Measurements from ENCODE around the gene KRT71. TPM values are rescaled to one million over a fixed set of nuclear protein-coding genes. Genes with fewer than 3 reads are reported as not detected.

Gene KRT71
- total RNA-seq, 2 donors from 2014 or later = not detected

GRCh38 chr12:52513736-52514135, 39.2 kb downstream of the KRT71 start:
- Histone ChIP-seq H3K27me3 (ENCODE audit: control insufficient read depth, insufficient read depth, low read length, poor library complexity, severe bottlenecking) (no peaks in the 10 kb centered on the region), H3K36me3 (ENCODE audit: control insufficient read depth, insufficient read depth, low read length) (no peaks in the 10 kb centered on the region), H3K4me3 (ENCODE audit: low read length) (no peak overlapping the region), H3K9ac (ENCODE audit: extremely low read depth, low read length, poor library complexity, severe bottlenecking) (no peak overlapping the region), H3K9me3 (ENCODE audit: control insufficient read depth, low read length) (peaks cover 6% of the 10 kb centered on the region), H3K4me1 (ENCODE audit: control insufficient read depth, insufficient read depth, low read length) (no peaks in the 10 kb centered on the region), H3K27ac (ENCODE audit: low read depth, low read length) (no peak overlapping the region)
- DNase-seq = no peak
- peaks cover 3% of the 10 kb centered on the region for H3K9me3 Mint-ChIP-seq
- no peak for TF ChIP-seq CTCF (conservative IDR thresholded peaks at IDR 0.05)
- no peaks in the 10 kb centered on the region for H3K4me1 Mint-ChIP-seq
- no peak overlapping the region for H3K4me3 Mint-ChIP-seq
- 91 to 97% methylated on average over 6 of the region's 6 CpGs for WGBS, 2 experiments (ENCODE audit: insufficient coverage in 1 of 2, insufficient read length in 1 of 2)
- no peaks in the 10 kb centered on the region for H3K27me3 Mint-ChIP-seq (ENCODE audit: insufficient read depth)
- no peak overlapping the region for H3K27ac Mint-ChIP-seq
- H3K36me3 Mint-ChIP-seq (ENCODE audit: low read depth) = no peaks in the 10 kb centered on the region

GRCh38 chr12:52508211-52508610, 44.7 kb downstream of the KRT71 start:
- Mint-ChIP-seq H3K4me1 (peaks cover 21% of the 10 kb centered on the region), H3K36me3 (ENCODE audit: low read depth) (no peaks in the 10 kb centered on the region), H3K27ac (no peak overlapping the region), H3K9me3 (peaks cover 3% of the 10 kb centered on the region), H3K4me3 (no peak overlapping the region), H3K27me3 (ENCODE audit: insufficient read depth) (no peaks in the 10 kb centered on the region)
- DNase-seq = no peak
- H3K9ac ChIP-seq (ENCODE audit: extremely low read depth, low read length, poor library complexity, severe bottlenecking) = no peak overlapping the region
- no peak overlapping the region for H3K27ac ChIP-seq (ENCODE audit: low read depth, low read length)
- peaks cover 3% of the 10 kb centered on the region for H3K4me1 ChIP-seq (ENCODE audit: control insufficient read depth, insufficient read depth, low read length)
- 91% methylated on average over 4 to 5 of the region's 5 CpGs for WGBS, 2 experiments (ENCODE audit: insufficient coverage in 1 of 2, insufficient read length in 1 of 2)
- H3K4me3 ChIP-seq (ENCODE audit: low read length) = no peak overlapping the region
- peaks cover 6% of the 10 kb centered on the region for H3K9me3 ChIP-seq (ENCODE audit: control insufficient read depth, low read length)
- H3K27me3 ChIP-seq (ENCODE audit: control insufficient read depth, insufficient read depth, low read length, poor library complexity, severe bottlenecking) = no peaks in the 10 kb centered on the region
- no peaks in the 10 kb centered on the region for H3K36me3 ChIP-seq (ENCODE audit: control insufficient read depth, insufficient read depth, low read length)
- TF ChIP-seq CTCF (conservative IDR thresholded peaks at IDR 0.05) = no peak

- H3K36me3 ChIP-seq (ENCODE audit: control insufficient read depth, insufficient read depth, low read length) = no peaks in the 10 kb centered on the region
- peaks cover 6% of the 10 kb centered on the region for H3K9me3 ChIP-seq (ENCODE audit: control insufficient read depth, low read length)
- H3K9me3 Mint-ChIP-seq = peaks cover 3% of the 10 kb centered on the region
- H3K27ac Mint-ChIP-seq = no peak overlapping the region
- peak overlapping the region; percentile 6 for H3K9ac ChIP-seq (ENCODE audit: extremely low read depth, low read length, poor library complexity, severe bottlenecking)
- H3K27me3 ChIP-seq (ENCODE audit: control insufficient read depth, insufficient read depth, low read length, poor library complexity, severe bottlenecking) = no peaks in the 10 kb centered on the region
- WGBS, 2 experiments (ENCODE audit: insufficient coverage in 1 of 2, insufficient read length in 1 of 2) = 32 to 67% methylated on average over 1 to 4 of the region's 4 CpGs
- DNase-seq = peak; percentile 91
- peaks cover 3% of the 10 kb centered on the region for H3K4me1 ChIP-seq (ENCODE audit: control insufficient read depth, insufficient read depth, low read length)
- no peak overlapping the region for H3K4me3 ChIP-seq (ENCODE audit: low read length)
- no peak overlapping the region for H3K4me3 Mint-ChIP-seq
- H3K27me3 Mint-ChIP-seq (ENCODE audit: insufficient read depth) = no peaks in the 10 kb centered on the region
- H3K4me1 Mint-ChIP-seq = peaks cover 21% of the 10 kb centered on the region
- peak; percentile 81 for TF ChIP-seq CTCF (conservative IDR thresholded peaks at IDR 0.05)
- H3K36me3 Mint-ChIP-seq (ENCODE audit: low read depth) = no peaks in the 10 kb centered on the region
- no peak overlapping the region for H3K27ac ChIP-seq (ENCODE audit: low read depth, low read length)
Measured at GRCh38 chr12:52506858-52507715, 45.9 kb downstream of the KRT71 start.
